HepG2 (cell line): ENCODE measurements around the gene WDR13. TPM values are rescaled to one million over a fixed set of nuclear protein-coding genes. Genes with fewer than 3 reads are reported as not detected.

Source experiments
- CEBPB ChIP-seq: IDR thresholded peaks from 2 replicates; pipeline ENCODE4 v1.6.1; 2011; ENCODE audit warnings: low read depth, low read length, improper control_type of control experiment, borderline replicate concordance
- EP300 ChIP-seq, 3 experiments: sonication (generic) in 1 of 3; formaldehyde crosslinking in 1 of 3; IDR thresholded peaks; 2 replicates each; pipeline versions ENCODE4 v1.5.1 to v1.6.1; 2011 to 2020; ENCODE audit warnings: low read depth in 2 of 3, low read length in 2 of 3, borderline replicate concordance in 1 of 3, improper control_type of control experiment in 1 of 3, mild to moderate bottlenecking in 1 of 3, missing genetic modification reagents in 1 of 3, moderate library complexity in 1 of 3
- FOSL1 ChIP-seq: sonication (generic); formaldehyde crosslinking; IDR thresholded peaks from 2 replicates; pipeline ENCODE4 v1.9.0; 2021; ENCODE audit warnings: missing genetic modification reagents, borderline replicate concordance
- GABPA ChIP-seq, 2 experiments: IDR thresholded peaks; 2 replicates each; pipeline ENCODE4 v1.6.1; 2011 to 2016; ENCODE audit warnings: low read depth in 2 of 2, low read length in 1 of 2, missing biosample characterization in 1 of 2, missing genetic modification characterization in 1 of 2
- MED1 ChIP-seq: sonication (generic); formaldehyde crosslinking; IDR thresholded peaks from 2 replicates; pipeline ENCODE4 v1.4.0; 2020; ENCODE audit warnings: missing genetic modification reagents
- NCOR1 ChIP-seq: fragments of 200-600 bp; sonication (generic); IDR thresholded peaks from 2 replicates; pipeline ENCODE4 v1.7.0; 2017; ENCODE audit warnings: antibody characterized with exemption, low read length, borderline replicate concordance
- POLR2A ChIP-seq, 2 experiments: IDR thresholded peaks; 2 replicates each; pipeline ENCODE4 v1.6.1; 2011; ENCODE audit warnings: low read depth in 2 of 2, low read length in 2 of 2, mild to moderate bottlenecking in 1 of 2, moderate library complexity in 1 of 2; ENCODE audit not compliant: insufficient read depth in 1 of 2
- RCOR2 ChIP-seq: IDR thresholded peaks from 2 replicates; pipeline ENCODE4 v1.6.1; 2016; ENCODE audit warnings: missing biosample characterization, missing genetic modification reagents
- RFXAP ChIP-seq: sonication (generic); formaldehyde crosslinking; IDR thresholded peaks from 2 replicates; pipeline ENCODE4 v1.4.0; 2020; ENCODE audit warnings: missing genetic modification reagents, borderline replicate concordance
- TEAD3 ChIP-seq: optimal IDR thresholded peaks from 2 replicates; pipeline ENCODE3; 2016; ENCODE audit warnings: borderline replicate concordance
- TMF1 ChIP-seq: sonication (generic); formaldehyde crosslinking; IDR thresholded peaks from 2 replicates; pipeline ENCODE4 v1.8.1; 2022; ENCODE audit warnings: low read depth, missing genetic modification reagents
- XRCC5 ChIP-seq: fragments of 200-400 bp; formaldehyde crosslinking; optimal IDR thresholded peaks from 2 replicates; pipeline ENCODE3; 2017; ENCODE audit warnings: mild to moderate bottlenecking, low read length
- ZFP90 ChIP-seq: sonication (generic); formaldehyde crosslinking; IDR thresholded peaks from 2 replicates; pipeline ENCODE4 v1.8.0; 2022; ENCODE audit warnings: missing genetic modification reagents, mild to moderate bottlenecking, inconsistent platforms, borderline replicate concordance
- ZNF30 ChIP-seq: sonication (generic); formaldehyde crosslinking; IDR thresholded peaks from 2 replicates; pipeline ENCODE4 v1.5.0; 2020; ENCODE audit warnings: mild to moderate bottlenecking, missing genetic modification reagents
- ZNF605 ChIP-seq: sonication (generic); formaldehyde crosslinking; IDR thresholded peaks from 2 replicates; pipeline ENCODE4 v1.8.0; 2022; ENCODE audit warnings: mild to moderate bottlenecking, missing genetic modification reagents
- ZSCAN21 ChIP-seq: sonication (generic); formaldehyde crosslinking; IDR thresholded peaks from 2 replicates; pipeline ENCODE4 v1.8.0; 2022; ENCODE audit warnings: mild to moderate bottlenecking, missing genetic modification reagents, moderate library complexity, borderline replicate concordance
- polyA plus RNA-seq, 8 experiments: library from polyadenylated mRNA; depleted of rRNA in 3 of 8; stranded (reverse) in 7 of 8; unstranded in 1 of 8; fragments of >200 nt; fragmentation: Illumina TruSeq in 4 of 8; extraction: Trizol in 4 of 8; gene quantifications; 2 replicates each; pipeline versions ENCODE4 v1.2.1 to v1.2.3, GENCODE V29; 2011 to 2016; ENCODE audit warnings: low read depth in 4 of 8, missing spikeins in 1 of 8, mixed read lengths in 1 of 8; ENCODE audit not compliant: insufficient read depth in 1 of 8
- total RNA-seq, 5 experiments: library from RNA; depleted of rRNA; stranded (reverse); fragments of >200 nt; fragmentation: Illumina TruSeq; extraction: Trizol; gene quantifications; 2 replicates each; pipeline ENCODE4 v1.2.3, GENCODE V29; 2016; ENCODE audit warnings: low read depth in 1 of 5
- TF ChIP-seq, protein P1 (sequence below): IDR thresholded peaks from 2 replicates; pipeline ENCODE4 v1.6.1; 2016
- TF ChIP-seq, protein P2 (sequence below): sonication (generic); formaldehyde crosslinking; IDR thresholded peaks from 2 replicates; pipeline ENCODE4 v1.5.0; 2020; ENCODE audit warnings: mild to moderate bottlenecking, missing genetic modification reagents, moderate library complexity
- TF ChIP-seq, protein P3 (sequence below): sonication (generic); formaldehyde crosslinking; IDR thresholded peaks from 2 replicates; pipeline ENCODE4 v1.4.0; 2020; ENCODE audit warnings: mild to moderate bottlenecking, missing genetic modification reagents

Gene WDR13
- total and polyA plus RNA-seq, 2 of the 13 experiments (the other 11 are each of a cell fraction or from before 2014, with no cell fraction given) = 28.7 to 37.1 TPM

DNA sequence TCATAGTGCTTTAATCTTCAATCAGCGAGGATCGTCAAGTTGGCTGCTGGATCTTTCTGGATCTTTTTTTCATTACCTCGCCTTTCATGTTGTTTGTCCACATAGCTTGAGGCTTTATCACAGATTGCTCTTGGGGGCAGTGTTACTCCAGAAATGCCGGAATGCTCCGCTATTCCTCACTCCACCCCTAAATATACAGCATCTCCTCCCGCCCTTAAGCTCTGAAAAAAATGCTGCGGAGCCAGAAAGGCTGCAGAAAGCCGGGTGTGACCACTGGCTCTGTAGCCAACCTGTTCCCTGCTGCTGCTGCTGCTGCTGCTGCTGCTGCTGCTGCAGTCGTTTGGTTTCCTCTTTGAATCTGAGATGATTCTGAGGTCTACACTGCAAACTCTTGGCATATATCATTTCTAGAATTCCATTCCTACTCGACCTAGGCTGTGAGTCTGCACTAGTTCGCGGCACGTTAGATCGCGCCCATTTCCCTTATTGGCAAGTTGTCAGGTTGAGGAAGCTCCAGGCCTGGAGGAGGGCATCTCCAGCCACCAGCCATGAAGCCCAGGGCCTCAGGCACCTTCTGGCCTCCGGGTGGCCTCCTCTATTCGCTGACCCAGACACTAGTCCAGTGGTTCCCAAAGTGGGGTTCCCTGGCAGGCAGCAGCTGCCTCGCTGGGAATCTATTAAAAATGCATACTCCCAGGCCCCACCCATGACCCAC is 34.2 kb downstream of the WDR13 start (continued):
- TF ChIP-seq ZFP90 (CRISPR knock-in tag) = no peak
- TF ChIP-seq FOSL1 (CRISPR knock-in tag) = no peak
- TF ChIP-seq ZNF30 (CRISPR knock-in tag) = no peak
- no peak for TF ChIP-seq TMF1 (CRISPR knock-in tag)
- TF ChIP-seq GABPA (IDR thresholded peaks at IDR 0.05; ENCODE audit: low read depth, low read length) = no peak
- no peak for TF ChIP-seq GABPA (CRISPR knock-in tag; IDR thresholded peaks at IDR 0.05; ENCODE audit: low read depth)
- TF ChIP-seq RCOR2 (CRISPR knock-in tag) = no peak
- TF ChIP-seq CEBPB = no peak
- 0 out of 2 replicates have a peak, but pooled peaks have one; percentile 20 for TF ChIP-seq ZNF605 (CRISPR knock-in tag)
- TF ChIP-seq EP300 (IDR thresholded peaks at IDR 0.05; ENCODE audit: low read depth in 2 of 2, low read length in 2 of 2) = peak in 1 of 2 experiments; percentile 51; a peak in 2 of 4 replicates
- TF ChIP-seq EP300 (CRISPR knock-in tag; IDR thresholded peaks at IDR 0.05; ENCODE audit: borderline replicate concordance) = no peak
- peak; percentile 37 for TF ChIP-seq XRCC5
- TF ChIP-seq ZSCAN21 (CRISPR knock-in tag) = no peak
- 0 out of 2 replicates have a peak, but pooled peaks have one; percentile 23 for TF ChIP-seq MED1 (CRISPR knock-in tag)
- TF ChIP-seq, protein P1, sequence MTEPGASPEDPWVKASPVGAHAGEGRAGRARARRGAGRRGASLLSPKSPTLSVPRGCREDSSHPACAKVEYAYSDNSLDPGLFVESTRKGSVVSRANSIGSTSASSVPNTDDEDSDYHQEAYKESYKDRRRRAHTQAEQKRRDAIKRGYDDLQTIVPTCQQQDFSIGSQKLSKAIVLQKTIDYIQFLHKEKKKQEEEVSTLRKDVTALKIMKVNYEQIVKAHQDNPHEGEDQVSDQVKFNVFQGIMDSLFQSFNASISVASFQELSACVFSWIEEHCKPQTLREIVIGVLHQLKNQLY (CRISPR knock-in tag) = no peak
- TF ChIP-seq, protein P2, sequence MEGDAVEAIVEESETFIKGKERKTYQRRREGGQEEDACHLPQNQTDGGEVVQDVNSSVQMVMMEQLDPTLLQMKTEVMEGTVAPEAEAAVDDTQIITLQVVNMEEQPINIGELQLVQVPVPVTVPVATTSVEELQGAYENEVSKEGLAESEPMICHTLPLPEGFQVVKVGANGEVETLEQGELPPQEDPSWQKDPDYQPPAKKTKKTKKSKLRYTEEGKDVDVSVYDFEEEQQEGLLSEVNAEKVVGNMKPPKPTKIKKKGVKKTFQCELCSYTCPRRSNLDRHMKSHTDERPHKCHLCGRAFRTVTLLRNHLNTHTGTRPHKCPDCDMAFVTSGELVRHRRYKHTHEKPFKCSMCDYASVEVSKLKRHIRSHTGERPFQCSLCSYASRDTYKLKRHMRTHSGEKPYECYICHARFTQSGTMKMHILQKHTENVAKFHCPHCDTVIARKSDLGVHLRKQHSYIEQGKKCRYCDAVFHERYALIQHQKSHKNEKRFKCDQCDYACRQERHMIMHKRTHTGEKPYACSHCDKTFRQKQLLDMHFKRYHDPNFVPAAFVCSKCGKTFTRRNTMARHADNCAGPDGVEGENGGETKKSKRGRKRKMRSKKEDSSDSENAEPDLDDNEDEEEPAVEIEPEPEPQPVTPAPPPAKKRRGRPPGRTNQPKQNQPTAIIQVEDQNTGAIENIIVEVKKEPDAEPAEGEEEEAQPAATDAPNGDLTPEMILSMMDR (CRISPR knock-in tag) = peak; percentile 78
- TF ChIP-seq, protein P3, sequence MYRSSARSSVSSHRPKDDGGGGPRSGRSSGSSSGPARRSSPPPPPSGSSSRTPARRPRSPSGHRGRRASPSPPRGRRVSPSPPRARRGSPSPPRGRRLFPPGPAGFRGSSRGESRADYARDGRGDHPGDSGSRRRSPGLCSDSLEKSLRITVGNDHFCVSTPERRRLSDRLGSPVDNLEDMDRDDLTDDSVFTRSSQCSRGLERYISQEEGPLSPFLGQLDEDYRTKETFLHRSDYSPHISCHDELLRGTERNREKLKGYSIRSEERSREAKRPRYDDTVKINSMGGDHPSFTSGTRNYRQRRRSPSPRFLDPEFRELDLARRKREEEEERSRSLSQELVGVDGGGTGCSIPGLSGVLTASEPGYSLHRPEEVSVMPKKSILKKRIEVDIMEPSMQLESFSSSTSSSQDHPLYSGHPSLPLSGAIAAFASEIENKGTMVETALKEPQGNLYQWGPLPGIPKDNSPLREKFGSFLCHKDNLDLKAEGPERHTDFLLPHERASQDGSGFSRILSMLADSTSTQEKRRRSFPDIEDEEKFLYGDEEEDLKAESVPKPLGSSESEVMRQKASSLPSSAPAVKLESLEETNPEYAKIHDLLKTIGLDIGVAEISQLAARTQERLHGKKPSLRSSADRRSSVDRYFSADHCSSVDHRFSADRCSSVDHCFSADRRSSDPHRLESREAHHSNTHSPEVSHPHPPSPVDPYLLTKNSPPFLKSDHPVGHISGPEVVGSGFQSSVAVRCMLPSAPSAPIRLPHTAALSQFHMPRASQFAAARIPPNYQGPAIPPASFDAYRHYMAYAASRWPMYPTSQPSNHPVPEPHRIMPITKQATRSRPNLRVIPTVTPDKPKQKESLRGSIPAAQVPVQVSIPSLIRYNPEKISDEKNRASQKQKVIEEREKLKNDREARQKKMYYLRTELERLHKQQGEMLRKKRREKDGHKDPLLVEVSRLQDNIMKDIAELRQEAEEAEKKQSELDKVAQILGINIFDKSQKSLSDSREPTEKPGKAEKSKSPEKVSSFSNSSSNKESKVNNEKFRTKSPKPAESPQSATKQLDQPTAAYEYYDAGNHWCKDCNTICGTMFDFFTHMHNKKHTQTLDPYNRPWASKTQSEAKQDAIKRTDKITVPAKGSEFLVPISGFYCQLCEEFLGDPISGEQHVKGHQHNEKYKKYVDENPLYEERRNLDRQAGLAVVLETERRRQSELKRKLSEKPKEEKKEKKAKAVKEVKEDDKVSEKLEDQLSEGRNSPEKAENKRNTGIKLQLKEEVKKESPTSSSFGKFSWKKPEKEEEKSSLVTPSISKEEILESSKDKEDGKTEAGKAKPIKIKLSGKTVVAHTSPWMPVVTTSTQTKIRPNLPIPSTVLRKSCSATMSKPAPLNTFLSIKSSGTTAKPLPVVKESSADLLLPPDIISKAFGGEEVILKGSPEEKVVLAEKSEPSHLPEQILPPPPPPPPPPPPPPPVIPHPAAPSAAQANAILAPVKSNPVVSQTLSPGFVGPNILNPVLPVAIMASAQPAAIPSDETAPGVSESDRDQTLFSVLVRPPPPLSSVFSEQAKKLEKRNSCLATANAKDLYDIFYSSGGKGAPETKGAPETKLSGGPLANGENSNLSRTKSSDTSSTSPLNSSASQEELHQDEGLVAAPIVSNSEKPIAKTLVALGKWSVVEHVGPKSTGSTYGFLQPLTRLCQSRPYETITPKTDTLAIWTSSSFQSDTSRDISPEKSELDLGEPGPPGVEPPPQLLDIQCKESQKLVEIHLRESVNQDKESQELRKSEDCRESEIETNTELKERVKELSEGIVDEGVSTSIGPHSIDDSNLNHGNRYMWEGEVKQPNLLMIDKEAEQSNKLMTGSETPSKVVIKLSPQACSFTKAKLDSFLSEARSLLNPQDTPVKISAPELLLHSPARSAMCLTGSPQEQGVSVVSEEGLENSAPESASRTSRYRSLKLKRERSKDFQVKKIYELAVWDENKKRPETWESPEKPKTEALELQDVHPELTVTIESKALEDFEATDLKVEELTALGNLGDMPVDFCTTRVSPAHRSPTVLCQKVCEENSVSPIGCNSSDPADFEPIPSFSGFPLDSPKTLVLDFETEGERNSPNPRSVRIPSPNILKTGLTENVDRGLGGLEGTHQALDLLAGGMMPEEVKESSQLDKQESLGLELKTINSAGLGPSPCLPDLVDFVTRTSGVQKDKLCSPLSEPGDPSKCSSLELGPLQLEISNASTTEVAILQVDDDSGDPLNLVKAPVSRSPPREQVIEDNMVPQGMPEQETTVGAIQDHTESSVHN (CRISPR knock-in tag) = no peak
- no peak for TF ChIP-seq NCOR1
- no peak for TF ChIP-seq POLR2A (IDR thresholded peaks at IDR 0.05; ENCODE audit: insufficient read depth in 1 of 2, low read depth in 2 of 2, low read length in 2 of 2)
- no peak for TF ChIP-seq RFXAP
- TF ChIP-seq TEAD3 = peak; percentile 22
